IMR-90 (cell line): Measurements from ENCODE around the gene DCDC1. TPM values are rescaled to one million over a fixed set of nuclear protein-coding genes. Genes with fewer than 3 reads are reported as not detected.

Experiments used
- ATAC-seq: fragments of 200-7000 bp; cut with Tn5 transposase; 2 replicates; pipeline ENCODE4 v1.9.1; 2020; ENCODE audit warnings: low read depth, mild to moderate bottlenecking, moderate library complexity
- BruUV-seq: library from RNA; stranded (reverse); fragments of 400-500 nt; replicated peaks from 2 replicates; lab custom pipeline; 2021; lab: Mats Ljungman, UMichigan
- CTCF ChIA-PET: fragments of 300-600 bp; formaldehyde crosslinking; extraction: SDS; loops from one replicate; lab custom pipeline; 2021; ENCODE audit warnings: antibody characterized with exemption; lab: Yijun Ruan, JAX
- POLR2A ChIA-PET: fragments of 300-600 bp; sonication (Branson Sonifier 250); formaldehyde crosslinking; loops from one replicate; lab custom pipeline; 2022; ENCODE audit warnings: antibody characterized with exemption; ENCODE audit not compliant: unreplicated experiment; lab: Charles Lee
- DNase-seq: peaks from one replicate; pipeline ENCODE4 v3.0.0; 2013
- H2AFZ ChIP-seq: replicated peaks from 2 replicates; pipeline ENCODE3; 2013; ENCODE audit warnings: low read length, mild to moderate bottlenecking; ENCODE audit not compliant: poor library complexity
- H2AK5ac ChIP-seq: 2 replicates; pipeline ENCODE4 v1.6.1; 2013; ENCODE audit warnings: low read depth, low read length, inconsistent platforms
- H2AK9ac ChIP-seq: replicated peaks from 2 replicates; pipeline ENCODE3; 2013; ENCODE audit warnings: mild to moderate bottlenecking, low read depth, low read length, moderate library complexity; ENCODE audit not compliant: poor library complexity
- H2BK120ac ChIP-seq: 2 replicates; pipeline ENCODE4 v1.6.1; 2013; ENCODE audit warnings: low read depth, low read length, inconsistent platforms
- H2BK15ac ChIP-seq: 3 replicates; pipeline ENCODE4 v1.6.1; 2013; ENCODE audit warnings: low read depth, low read length, inconsistent platforms
- H2BK20ac ChIP-seq: 2 replicates; pipeline ENCODE4 v1.6.1; 2013; ENCODE audit warnings: low read depth, mild to moderate bottlenecking, inconsistent platforms, low read length, moderate library complexity
- H2BK5ac ChIP-seq: 2 replicates; pipeline ENCODE4 v1.6.1; 2013; ENCODE audit warnings: mild to moderate bottlenecking, low read depth, low read length, inconsistent platforms; ENCODE audit not compliant: poor library complexity, severe bottlenecking
- H3K14ac ChIP-seq: replicated peaks from 2 replicates; pipeline ENCODE4 v1.6.1; 2013; ENCODE audit warnings: low read depth, low read length, inconsistent platforms
- H3K18ac ChIP-seq: 2 replicates; pipeline ENCODE4 v1.6.1; 2013; ENCODE audit warnings: low read depth, low read length, control low read depth
- H3K23ac ChIP-seq: 2 replicates; pipeline ENCODE4 v1.6.1; 2013; ENCODE audit warnings: low read depth, low read length, inconsistent platforms
- H3K27ac ChIP-seq: 2 replicates; pipeline ENCODE4 v1.5.1; 2013; ENCODE audit warnings: mild to moderate bottlenecking, control low read depth, low read length; ENCODE audit not compliant: insufficient read depth
- H3K27me3 ChIP-seq: 2 replicates; pipeline ENCODE4 v1.6.1; 2013; ENCODE audit warnings: low read length; ENCODE audit not compliant: control insufficient read depth, insufficient read depth
- H3K36me3 ChIP-seq: 2 replicates; pipeline ENCODE4 v1.6.1; 2013; ENCODE audit warnings: low read length, mixed read lengths; ENCODE audit not compliant: control insufficient read depth, insufficient read depth
- H3K4ac ChIP-seq: 2 replicates; pipeline ENCODE4 v1.6.1; 2013; ENCODE audit warnings: low read depth, low read length, inconsistent platforms
- H3K4me1 ChIP-seq: 2 replicates; pipeline ENCODE4 v1.6.1; 2013; ENCODE audit warnings: low read length, mixed read lengths; ENCODE audit not compliant: control insufficient read depth, insufficient read depth
- H3K4me2 ChIP-seq: 2 replicates; pipeline ENCODE4 v1.6.1; 2013; ENCODE audit warnings: low read depth, mild to moderate bottlenecking, control low read depth, low read length, moderate library complexity
- H3K4me3 ChIP-seq: 2 replicates; pipeline ENCODE4 v1.5.1; 2013; ENCODE audit warnings: low read depth, mild to moderate bottlenecking, control low read depth, low read length, moderate library complexity; ENCODE audit not compliant: insufficient read depth
- H3K56ac ChIP-seq: 2 replicates; pipeline ENCODE4 v1.6.1; 2013; ENCODE audit warnings: low read length, inconsistent platforms; ENCODE audit not compliant: insufficient read depth; ENCODE audit errors: extremely low read depth
- H3K79me1 ChIP-seq, 2 experiments: 2 replicates each; pipeline ENCODE4 v1.6.1; 2013; ENCODE audit warnings: low read length in 2 of 2, inconsistent platforms in 1 of 2, low read depth in 1 of 2
- H3K9ac ChIP-seq: 2 replicates; pipeline ENCODE4 v1.6.1; 2013; ENCODE audit warnings: low read depth, low read length, control low read depth
- H3K9me1 ChIP-seq: 2 replicates; pipeline ENCODE4 v1.6.1; 2013; ENCODE audit warnings: low read length, inconsistent platforms; ENCODE audit not compliant: insufficient read depth
- H3K9me3 ChIP-seq: 2 replicates; pipeline ENCODE4 v1.6.1; 2013; ENCODE audit warnings: low read length; ENCODE audit not compliant: control insufficient read depth, insufficient read depth
- H4K20me1 ChIP-seq: 2 replicates; pipeline ENCODE4 v1.6.1; 2013; ENCODE audit warnings: low read length, inconsistent platforms; ENCODE audit not compliant: insufficient read depth
- H4K5ac ChIP-seq: 2 replicates; pipeline ENCODE4 v1.6.1; 2013; ENCODE audit warnings: mild to moderate bottlenecking, low read depth, low read length, control low read depth
- H4K8ac ChIP-seq, 2 experiments: 2 replicates each; pipeline ENCODE4 v1.6.1; 2013; ENCODE audit warnings: low read depth in 2 of 2, low read length in 2 of 2, control low read depth in 1 of 2, inconsistent platforms in 1 of 2
- H4K91ac ChIP-seq: 2 replicates; pipeline ENCODE4 v1.6.1; 2013; ENCODE audit warnings: low read depth, low read length, inconsistent platforms; ENCODE audit not compliant: insufficient read depth
- BHLHE40 ChIP-seq: fragments of 150-350 bp; IDR thresholded peaks from 2 replicates; pipeline ENCODE4 v1.6.1; 2016; ENCODE audit warnings: mild to moderate bottlenecking, low read depth, low read length
- CEBPB ChIP-seq: IDR thresholded peaks from 2 replicates; pipeline ENCODE4 v1.6.1; 2012; ENCODE audit warnings: low read depth, low read length, improper control_type of control experiment
- CHD1 ChIP-seq: IDR thresholded peaks from 2 replicates; pipeline ENCODE4 v1.6.1; 2012; ENCODE audit warnings: low read depth, low read length, improper control_type of control experiment
- CTCF ChIP-seq: conservative IDR thresholded peaks from 2 replicates; pipeline ENCODE4 v1.5.1; 2012; ENCODE audit warnings: mild to moderate bottlenecking, low read depth, low read length, improper control_type of control experiment
- ELK1 ChIP-seq: fragments of 150-350 bp; IDR thresholded peaks from 2 replicates; pipeline ENCODE4 v1.6.1; 2016; ENCODE audit warnings: low read depth, mild to moderate bottlenecking, low read length, moderate library complexity, borderline replicate concordance
- FOS ChIP-seq: fragments of 150-350 bp; IDR thresholded peaks from 2 replicates; pipeline ENCODE4 v1.6.1; 2016; ENCODE audit warnings: low read depth, low read length
- MAFK ChIP-seq: IDR thresholded peaks from 2 replicates; pipeline ENCODE4 v1.6.1; 2012; ENCODE audit warnings: low read depth, low read length, improper control_type of control experiment
- MAZ ChIP-seq: IDR thresholded peaks from 2 replicates; pipeline ENCODE4 v1.6.1; 2012; ENCODE audit warnings: low read depth, mild to moderate bottlenecking, low read length, improper control_type of control experiment, moderate library complexity, borderline replicate concordance
- MXI1 ChIP-seq: IDR thresholded peaks from 2 replicates; pipeline ENCODE4 v1.6.1; 2012; ENCODE audit warnings: low read depth, mild to moderate bottlenecking, low read length, moderate library complexity, borderline replicate concordance
- NFE2L2 ChIP-seq: fragments of 150-350 bp; IDR thresholded peaks from 2 replicates; pipeline ENCODE4 v1.6.1; 2016; ENCODE audit warnings: low read depth, mild to moderate bottlenecking, low read length
- POLR2A ChIP-seq: IDR thresholded peaks from 2 replicates; pipeline ENCODE4 v1.6.1; 2012; ENCODE audit warnings: mild to moderate bottlenecking, low read depth, low read length
- RAD21 ChIP-seq: IDR thresholded peaks from 2 replicates; pipeline ENCODE4 v1.6.1; 2012; ENCODE audit warnings: low read length, improper control_type of control experiment
- RCOR1 ChIP-seq: IDR thresholded peaks from 2 replicates; pipeline ENCODE4 v1.6.1; 2012; ENCODE audit warnings: mild to moderate bottlenecking, low read length, improper control_type of control experiment; ENCODE audit not compliant: insufficient replicate concordance
- RFX5 ChIP-seq: IDR thresholded peaks from 2 replicates; pipeline ENCODE4 v1.8.0; 2012; ENCODE audit warnings: low read depth, mild to moderate bottlenecking, low read length, moderate library complexity
- SMC3 ChIP-seq: fragments of 150-350 bp; IDR thresholded peaks from 2 replicates; pipeline ENCODE4 v1.6.1; 2016; ENCODE audit warnings: low read depth, mild to moderate bottlenecking, antibody characterized with exemption, low read length, moderate library complexity
- USF2 ChIP-seq: fragments of 150-350 bp; IDR thresholded peaks from 2 replicates; pipeline ENCODE4 v1.6.1; 2017; ENCODE audit warnings: mild to moderate bottlenecking, antibody characterized with exemption, low read length, low read depth
- WGBS, 2 experiments: methylation state at CpG; one replicate each; pipeline versions ENCODE4 v1.1.5 to v1.1.7; 2013; ENCODE audit warnings: missing lambda C conversion rate in 2 of 2; ENCODE audit not compliant: insufficient read length in 1 of 2; ENCODE audit errors: extremely low coverage in 2 of 2; 5-methylcytosine and 5-hydroxymethylcytosine counted together
- dilution Hi-C: fragments of 300-500 bp; cut with HindIII; formaldehyde crosslinking; loops from one replicate; pipeline ENCODE4 v1.14.3; 2018; ENCODE audit warnings: low sequenced_read_pairs; ENCODE audit not compliant: unreplicated experiment
- in situ Hi-C: fragments of 300-500 bp; cut with MboI; formaldehyde crosslinking; loops from 3 replicates; pipeline ENCODE4 v1.14.3; 2019; ENCODE audit warnings: low sequenced_read_pairs, inconsistent platforms, mixed read lengths
- intact Hi-C: fragments of 100-400 bp; cut with micrococcal nuclease; formaldehyde crosslinking; loops from 2 replicates; pipeline ENCODE4 v1.10.0; 2022
- polyA plus RNA-seq, 3 experiments: library from polyadenylated mRNA; depleted of rRNA; stranded (reverse); fragments of >200 nt; gene quantifications; 2 replicates each; pipeline ENCODE4 v1.2.3, GENCODE V29; 2012; ENCODE audit warnings: low replicate concordance in 1 of 3
- total RNA-seq: library from RNA; depleted of rRNA; stranded (reverse); fragments of >200 nt; gene quantifications from 2 replicates; pipeline ENCODE4 v1.2.3, GENCODE V29; 2012

DCDC1 gene
- total and polyA plus RNA-seq, 2 of the 4 experiments (the other 2 are of a cell fraction): not detected

- DNase-seq (no peak), ATAC-seq (no peak)
- Histone ChIP-seq H3K56ac (no peak overlapping the region), H2BK5ac (no peak overlapping the region), H3K27me3 (no peaks in the 10 kb centered on the region), H2BK20ac (no peak overlapping the region), H2BK15ac (no peak overlapping the region), H3K9ac (no peak overlapping the region), H4K5ac (no peak overlapping the region), H3K9me1 (no peaks in the 10 kb centered on the region), H3K23ac (no peak overlapping the region), H2AK5ac (no peak overlapping the region), H3K27ac (no peak overlapping the region), H4K20me1 (no peaks in the 10 kb centered on the region), H2AFZ (no peak overlapping the region), H3K4ac (no peak overlapping the region), H3K36me3 (no peaks in the 10 kb centered on the region), H3K18ac (no peak overlapping the region), H3K4me1 (no peaks in the 10 kb centered on the region), H2BK120ac (no peak overlapping the region), H4K91ac (no peak overlapping the region), H4K8ac (no peak overlapping the region), H3K4me2 (no peak overlapping the region), H2AK9ac (no peak overlapping the region), H3K14ac (no peak overlapping the region), H3K4me3 (no peak overlapping the region), H3K79me1 (no peaks in the 10 kb centered on the region), H3K9me3 (no peaks in the 10 kb centered on the region)
- dilution Hi-C loops: no loop called here
- TF ChIP-seq MXI1: no peak
- TF ChIP-seq FOS: no peak
- no peak for TF ChIP-seq RFX5
- no peak for TF ChIP-seq BHLHE40
- TF ChIP-seq RCOR1: no peak
- no peak for TF ChIP-seq ELK1
- no peak for TF ChIP-seq NFE2L2
- no peak for TF ChIP-seq CEBPB
- TF ChIP-seq MAZ: no peak
- no peak for TF ChIP-seq CTCF
- no peak for TF ChIP-seq SMC3
- TF ChIP-seq POLR2A: no peak
- no peak for TF ChIP-seq MAFK
- TF ChIP-seq CHD1: no peak
- no peak for TF ChIP-seq USF2
- TF ChIP-seq RAD21: no peak
- in situ Hi-C loops: no loop called here
- intact Hi-C loops: no loop called here
- CTCF ChIA-PET: interaction anchor here (1.0 kb wide), 1 partner anchor 23 kb away, joined by 3 read pairs; no protein-coding TSS in a partner anchor
- BruUV-seq: no TSS peak
- POLR2A ChIA-PET: no interaction called here
- WGBS, 2 experiments: no CpG with 5 or more reads among the region's 3 CpGs
These were observed 491.1 kb downstream of the DCDC1 start for GRCh38 chr11:30878400-30878799.
